Measurements from ENCODE around the gene COL4A1.

GRCh38 chr13:110216398-110217041, 90.4 kb downstream of the COL4A1 start:
- no peak for TF ChIP-seq CTCF (IDR thresholded peaks at IDR 0.05)
- TF ChIP-seq EZH2phosphoT487 (IDR thresholded peaks at IDR 0.05) = no peak
- TF ChIP-seq EZH2 (IDR thresholded peaks at IDR 0.05) = no peak

All from neural progenitor cell (in vitro differentiated cells).